HEK293T (cell line): ENCODE data around the gene ITSN2.
"Not testable (repeated sequence)": the region's sequence is repeated elsewhere in the genome, so short reads cannot be mapped to it uniquely, and the experiment has no call there.

Experiments used
- BHLHE40 ChIP-seq: fragments of 450-650 bp; IDR thresholded peaks from 2 replicates; pipeline ENCODE4 v1.6.1; 2016; ENCODE audit warnings: mild to moderate bottlenecking, moderate library complexity, borderline replicate concordance
- CTBP1 ChIP-seq: fragments of 450-650 bp; IDR thresholded peaks from 2 replicates; pipeline ENCODE4 v1.6.1; 2016; ENCODE audit warnings: borderline replicate concordance
- ELF4 ChIP-seq: fragments of 450-650 bp; IDR thresholded peaks from 2 replicates; pipeline ENCODE4 v1.6.1; 2017; ENCODE audit warnings: antibody characterized with exemption
- FOXK2 ChIP-seq: fragments of 450-650 bp; IDR thresholded peaks from 2 replicates; pipeline ENCODE4 v1.6.1; 2016; ENCODE audit warnings: mild to moderate bottlenecking
- FOXM1 ChIP-seq: fragments of 450-650 bp; IDR thresholded peaks from 2 replicates; pipeline ENCODE4 v1.6.1; 2017; ENCODE audit warnings: mild to moderate bottlenecking, borderline replicate concordance
- NFRKB ChIP-seq: fragments of 450-650 bp; IDR thresholded peaks from 2 replicates; pipeline ENCODE4 v1.6.1; 2016; ENCODE audit warnings: mild to moderate bottlenecking, moderate library complexity
- SP1 ChIP-seq: fragments of 450-650 bp; IDR thresholded peaks from 2 replicates; pipeline ENCODE4 v1.6.1; 2017
- ZNF384 ChIP-seq: fragments of 450-650 bp; IDR thresholded peaks from 2 replicates; pipeline ENCODE4 v1.6.1; 2016

GRCh38 chr2:24408704-24409103 lies 48.4 kb upstream of the ITSN2 start:
- not testable (repeated sequence) for TF ChIP-seq ZNF384, SP1, NFRKB, FOXM1, BHLHE40, ELF4, CTBP1, FOXK2
